GM15510 (cell line): Measurements from ENCODE around the gene PXT1.

Source experiments
- POLR2A ChIP-seq: IDR thresholded peaks from 3 replicates; pipeline ENCODE4 v1.6.1; 2011; ENCODE audit warnings: borderline replicate concordance; ENCODE audit not compliant: insufficient read length; ENCODE audit errors: extremely low read depth

The PXT1 gene

GRCh38 chr6:36442671-36443470 lies at the start of gene PXT1, which contains the start of gene KCTD20:
PXT1 (minus strand) TSS chr6:36442854; CDS start chr6:36426082, 16,772 bp downstream.
KCTD20 (plus strand) TSS chr6:36443000; CDS start chr6:36470098, 27,098 bp downstream.
- TF ChIP-seq POLR2A = peak; percentile 84

GRCh38 chr6:36492092-36492491 lies 49.4 kb upstream of the PXT1 start:
- no peak for TF ChIP-seq POLR2A

- TF ChIP-seq POLR2A = no peak
Observed at GRCh38 chr6:36491378-36491965, 48.8 kb upstream of the PXT1 start.

GRCh38 chr6:36489426-36489825 lies 46.8 kb upstream of the PXT1 start:
- TF ChIP-seq POLR2A = no peak

GRCh38 chr6:36488221-36488620 lies 45.6 kb upstream of the PXT1 start:
- TF ChIP-seq POLR2A = no peak

GRCh38 chr6:36487698-36488097 lies 45.0 kb upstream of the PXT1 start:
- TF ChIP-seq POLR2A = no peak

DNA sequence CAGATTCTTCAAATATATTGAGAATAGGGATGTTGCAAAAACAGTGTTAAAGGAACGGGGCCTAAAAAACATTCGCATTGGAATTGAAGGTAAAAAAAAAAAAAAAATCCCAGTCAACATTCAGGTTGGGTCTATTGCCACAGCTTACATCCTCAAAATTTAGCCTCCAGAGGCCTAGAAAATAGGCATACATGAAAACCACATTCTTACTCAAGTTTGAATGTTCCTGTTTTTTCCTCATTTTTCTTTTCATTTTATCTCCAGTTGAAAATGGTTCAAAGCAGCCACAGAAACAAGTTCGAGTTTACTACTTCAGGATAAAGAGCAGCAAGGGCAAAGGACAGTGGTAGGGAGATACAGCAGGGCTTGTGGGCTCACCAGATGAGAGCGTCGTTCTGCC lies 42.1 kb upstream of the PXT1 start:
- no peak for TF ChIP-seq POLR2A

DNA sequence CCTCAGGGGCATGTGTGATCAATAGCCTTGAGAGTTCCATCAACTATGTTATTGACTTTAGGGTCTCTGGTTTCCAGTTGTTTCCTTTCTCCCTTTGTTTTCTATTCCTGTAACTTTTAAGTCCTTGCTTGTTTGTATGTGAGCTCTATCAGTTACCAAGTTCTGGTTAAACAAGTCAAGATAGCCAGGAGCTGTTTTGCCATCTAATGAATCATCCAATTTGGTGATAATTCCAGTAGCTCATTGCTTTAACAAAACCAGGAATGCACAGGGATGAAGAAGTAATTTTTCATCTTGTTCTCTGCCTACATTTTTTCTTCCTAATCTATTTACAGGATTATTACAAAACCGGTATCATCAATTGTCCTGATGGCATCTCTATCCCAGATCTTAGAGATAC lies 36.6 kb upstream of the PXT1 start:
- TF ChIP-seq POLR2A = no peak

DNA sequence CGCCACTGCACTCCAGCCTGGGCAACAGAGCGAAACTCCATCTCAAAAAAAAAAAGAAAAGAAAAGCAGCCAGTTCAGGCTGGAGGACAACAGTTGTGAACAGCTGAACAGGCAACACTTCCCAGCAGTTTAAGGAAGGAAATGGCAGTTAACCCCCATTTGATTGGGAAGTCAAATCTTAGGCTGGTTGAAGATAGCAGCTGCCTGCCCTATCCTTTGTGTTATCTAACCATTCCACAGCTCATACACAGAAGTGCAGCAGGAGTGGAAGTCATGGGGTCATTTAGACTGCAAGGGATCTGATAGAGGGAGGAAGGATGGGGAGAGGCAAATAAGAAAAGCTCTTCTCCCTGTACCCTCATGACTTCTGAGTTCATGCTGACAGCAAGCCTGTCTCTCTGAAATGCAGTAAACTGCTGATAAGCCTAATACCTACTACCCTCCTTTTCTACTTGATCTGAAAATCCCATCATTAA lies 35.4 kb upstream of the PXT1 start:
- no peak for TF ChIP-seq POLR2A

DNA sequence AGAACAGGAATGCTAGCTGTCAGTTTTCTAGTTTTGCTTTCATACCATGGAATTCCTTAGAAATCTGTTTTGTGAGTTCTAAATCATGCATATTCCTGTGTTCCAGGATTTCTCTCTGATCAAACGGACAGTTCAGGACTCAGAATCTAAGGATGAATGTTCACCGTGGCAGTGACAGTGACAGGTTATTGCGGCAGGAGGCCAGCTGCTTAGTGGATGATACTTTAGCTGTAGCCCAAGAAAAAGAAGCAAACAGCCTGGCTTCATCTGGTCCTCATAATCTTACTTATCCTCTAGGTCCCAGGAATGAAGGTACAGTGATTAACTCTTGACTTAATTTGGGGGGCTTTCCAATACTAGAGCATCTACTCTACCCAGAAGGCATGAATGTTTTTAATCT lies 27.3 kb upstream of the PXT1 start:
- no peak for TF ChIP-seq POLR2A

GRCh38 chr6:36469148-36469661 lies 26.6 kb upstream of the PXT1 start:
- TF ChIP-seq POLR2A = no peak

- TF ChIP-seq POLR2A = no peak
Observed at GRCh38 chr6:36467625-36468024, 25.0 kb upstream of the PXT1 start.

DNA sequence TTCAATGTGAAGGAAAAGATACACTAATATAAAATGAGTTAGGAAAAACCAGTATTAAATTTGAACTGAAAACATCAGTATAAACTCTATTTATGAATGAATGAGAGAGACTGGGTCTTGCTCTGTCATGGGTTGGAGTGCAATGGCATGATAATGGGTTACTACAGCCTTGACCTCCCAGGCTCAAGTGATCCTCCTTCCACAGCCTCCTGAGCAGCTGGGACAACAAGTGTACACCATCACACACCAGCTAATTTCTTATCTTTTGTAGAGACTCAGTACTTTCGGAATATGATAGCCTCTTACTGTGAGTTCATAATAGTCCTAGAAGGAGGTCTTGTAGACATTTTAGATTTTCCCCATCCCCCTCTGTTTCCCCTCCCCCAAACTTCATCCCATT lies 21.6 kb upstream of the PXT1 start:
- no peak for TF ChIP-seq POLR2A

DNA sequence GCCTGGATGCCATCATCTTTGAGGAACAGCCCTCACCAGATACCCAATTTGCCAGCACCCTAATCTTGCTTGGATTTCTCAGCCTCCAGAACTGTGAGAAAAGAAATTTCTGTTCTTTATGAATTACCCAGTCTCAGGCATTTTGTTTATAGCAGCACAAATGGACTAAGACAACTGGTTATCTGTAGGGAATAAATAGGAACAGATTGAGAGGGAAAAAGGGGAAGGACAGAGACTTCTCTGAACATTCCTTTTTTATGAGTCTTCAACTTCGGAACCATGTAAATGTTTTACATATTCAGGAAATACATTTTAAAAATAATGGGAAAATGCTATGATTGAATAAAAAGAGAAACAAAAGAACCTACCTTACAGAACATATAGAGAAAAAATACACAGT lies 21.0 kb upstream of the PXT1 start:
- no peak for TF ChIP-seq POLR2A

- TF ChIP-seq POLR2A = no peak
Observed at GRCh38 chr6:36461646-36462045, 19.0 kb upstream of the PXT1 start.

GRCh38 chr6:36460916-36461315 lies 18.3 kb upstream of the PXT1 start:
- TF ChIP-seq POLR2A = no peak
